Measurements from ENCODE around the gene MAP3K7CL.

The MAP3K7CL gene

GRCh38 chr21:29185172-29185571 is 54.7 kb downstream of the MAP3K7CL start:
- Histone ChIP-seq H3K9ac (ENCODE audit: insufficient read length, low read depth) (no peak overlapping the region), H3K36me3 (ENCODE audit: insufficient read depth, insufficient read length, low read length) (no peaks in the 10 kb centered on the region), H3K9me3 (ENCODE audit: insufficient read depth, low read length) (no peaks in the 10 kb centered on the region), H3K27me3 (ENCODE audit: insufficient read depth, insufficient read length) (no peaks in the 10 kb centered on the region), H3K4me3 (ENCODE audit: insufficient read length, low read depth) (no peak overlapping the region), H3K4me1 (ENCODE audit: insufficient read depth, insufficient read length) (no peaks in the 10 kb centered on the region)
- DNase-seq (ENCODE audit: low read depth, low spot score): no peak
- no peak for TF ChIP-seq YY1 (IDR thresholded peaks at IDR 0.05; ENCODE audit: insufficient read depth, insufficient read length)
- no peak for TF ChIP-seq ZNF274 (IDR thresholded peaks at IDR 0.05; ENCODE audit: low read depth, low read length)
- no peak for TF ChIP-seq SUZ12 (IDR thresholded peaks at IDR 0.05; ENCODE audit: extremely low read depth, insufficient read depth, insufficient read length)

GRCh38 chr21:29185633-29186032 is 55.2 kb downstream of the MAP3K7CL start:
- Histone ChIP-seq H3K27me3 (ENCODE audit: insufficient read depth, insufficient read length) (no peaks in the 10 kb centered on the region), H3K4me1 (ENCODE audit: insufficient read depth, insufficient read length) (no peaks in the 10 kb centered on the region), H3K9ac (ENCODE audit: insufficient read length, low read depth) (no peak overlapping the region), H3K4me3 (ENCODE audit: insufficient read length, low read depth) (no peak overlapping the region), H3K9me3 (ENCODE audit: insufficient read depth, low read length) (no peaks in the 10 kb centered on the region), H3K36me3 (ENCODE audit: insufficient read depth, insufficient read length, low read length) (no peaks in the 10 kb centered on the region)
- TF ChIP-seq SUZ12 (IDR thresholded peaks at IDR 0.05; ENCODE audit: extremely low read depth, insufficient read depth, insufficient read length) (no peak), YY1 (IDR thresholded peaks at IDR 0.05; ENCODE audit: insufficient read depth, insufficient read length) (no peak), ZNF274 (IDR thresholded peaks at IDR 0.05; ENCODE audit: low read depth, low read length) (no peak)
- DNase-seq (ENCODE audit: low read depth, low spot score): no peak

GRCh38 chr21:29186246-29186645 is 55.8 kb downstream of the MAP3K7CL start:
- H3K36me3 ChIP-seq (ENCODE audit: insufficient read depth, insufficient read length, low read length): no peaks in the 10 kb centered on the region
- no peak overlapping the region for H3K9ac ChIP-seq (ENCODE audit: insufficient read length, low read depth)
- H3K4me3 ChIP-seq (ENCODE audit: insufficient read length, low read depth): no peak overlapping the region
- no peaks in the 10 kb centered on the region for H3K27me3 ChIP-seq (ENCODE audit: insufficient read depth, insufficient read length)
- no peak for TF ChIP-seq YY1 (IDR thresholded peaks at IDR 0.05; ENCODE audit: insufficient read depth, insufficient read length)
- no peak for TF ChIP-seq ZNF274 (IDR thresholded peaks at IDR 0.05; ENCODE audit: low read depth, low read length)
- TF ChIP-seq SUZ12 (IDR thresholded peaks at IDR 0.05; ENCODE audit: extremely low read depth, insufficient read depth, insufficient read length): no peak
- DNase-seq (ENCODE audit: low read depth, low spot score): no peak
- no peaks in the 10 kb centered on the region for H3K9me3 ChIP-seq (ENCODE audit: insufficient read depth, low read length)
- H3K4me1 ChIP-seq (ENCODE audit: insufficient read depth, insufficient read length): no peaks in the 10 kb centered on the region

- no peaks in the 10 kb centered on the region for H3K36me3 ChIP-seq (ENCODE audit: insufficient read depth, insufficient read length, low read length)
- no peak overlapping the region for H3K9ac ChIP-seq (ENCODE audit: insufficient read length, low read depth)
- no peaks in the 10 kb centered on the region for H3K27me3 ChIP-seq (ENCODE audit: insufficient read depth, insufficient read length)
- H3K4me1 ChIP-seq (ENCODE audit: insufficient read depth, insufficient read length): no peaks in the 10 kb centered on the region
- no peaks in the 10 kb centered on the region for H3K9me3 ChIP-seq (ENCODE audit: insufficient read depth, low read length)
- no peak for DNase-seq (ENCODE audit: low read depth, low spot score)
- TF ChIP-seq ZNF274 (IDR thresholded peaks at IDR 0.05; ENCODE audit: low read depth, low read length) (no peak), SUZ12 (IDR thresholded peaks at IDR 0.05; ENCODE audit: extremely low read depth, insufficient read depth, insufficient read length) (no peak), YY1 (IDR thresholded peaks at IDR 0.05; ENCODE audit: insufficient read depth, insufficient read length) (no peak)
- H3K4me3 ChIP-seq (ENCODE audit: insufficient read length, low read depth): no peak overlapping the region
These were observed 57.5 kb downstream of the MAP3K7CL start for GRCh38 chr21:29187944-29188343.

DNA sequence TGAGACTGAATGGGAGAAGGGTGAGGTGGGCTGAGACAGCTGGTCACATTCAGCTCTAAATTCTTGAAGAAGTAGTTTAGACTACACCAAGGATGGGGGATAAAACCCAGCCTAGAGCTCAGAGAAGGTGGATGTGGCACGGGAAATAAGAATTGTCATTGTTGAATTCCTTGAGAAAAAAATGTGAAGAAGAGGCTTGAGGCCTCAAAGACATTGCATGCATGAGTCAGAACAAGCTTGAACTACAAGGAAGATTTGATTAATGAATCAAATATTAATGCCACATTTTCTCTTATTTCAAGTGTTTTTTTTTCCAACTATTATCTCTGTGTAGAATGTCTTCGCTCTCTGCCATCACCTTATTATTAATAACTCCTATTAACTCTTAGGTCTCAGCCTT is 58.9 kb downstream of the MAP3K7CL start:
- H3K9me3 ChIP-seq (ENCODE audit: insufficient read depth, low read length): no peaks in the 10 kb centered on the region
- no peaks in the 10 kb centered on the region for H3K36me3 ChIP-seq (ENCODE audit: insufficient read depth, insufficient read length, low read length)
- H3K9ac ChIP-seq (ENCODE audit: insufficient read length, low read depth): no peak overlapping the region
- H3K4me3 ChIP-seq (ENCODE audit: insufficient read length, low read depth): no peak overlapping the region
- no peaks in the 10 kb centered on the region for H3K4me1 ChIP-seq (ENCODE audit: insufficient read depth, insufficient read length)
- H3K27me3 ChIP-seq (ENCODE audit: insufficient read depth, insufficient read length): no peaks in the 10 kb centered on the region
- no peak for TF ChIP-seq SUZ12 (IDR thresholded peaks at IDR 0.05; ENCODE audit: extremely low read depth, insufficient read depth, insufficient read length)
- TF ChIP-seq YY1 (IDR thresholded peaks at IDR 0.05; ENCODE audit: insufficient read depth, insufficient read length): no peak
- no peak for TF ChIP-seq ZNF274 (IDR thresholded peaks at IDR 0.05; ENCODE audit: low read depth, low read length)
- DNase-seq (ENCODE audit: low read depth, low spot score): no peak

- Histone ChIP-seq H3K9ac (ENCODE audit: insufficient read length, low read depth) (no peak overlapping the region), H3K36me3 (ENCODE audit: insufficient read depth, insufficient read length, low read length) (no peaks in the 10 kb centered on the region), H3K4me1 (ENCODE audit: insufficient read depth, insufficient read length) (no peaks in the 10 kb centered on the region), H3K27me3 (ENCODE audit: insufficient read depth, insufficient read length) (no peaks in the 10 kb centered on the region), H3K4me3 (ENCODE audit: insufficient read length, low read depth) (no peak overlapping the region), H3K9me3 (ENCODE audit: insufficient read depth, low read length) (no peaks in the 10 kb centered on the region)
- no peak for DNase-seq (ENCODE audit: low read depth, low spot score)
- TF ChIP-seq YY1 (IDR thresholded peaks at IDR 0.05; ENCODE audit: insufficient read depth, insufficient read length) (no peak), ZNF274 (IDR thresholded peaks at IDR 0.05; ENCODE audit: low read depth, low read length) (no peak), SUZ12 (IDR thresholded peaks at IDR 0.05; ENCODE audit: extremely low read depth, insufficient read depth, insufficient read length) (no peak)
These were observed 60.5 kb downstream of the MAP3K7CL start for GRCh38 chr21:29190923-29191331.

GRCh38 chr21:29193072-29193471 is 62.6 kb downstream of the MAP3K7CL start:
- Histone ChIP-seq H3K9me3 (ENCODE audit: insufficient read depth, low read length) (peaks cover 16% of the 10 kb centered on the region), H3K4me3 (ENCODE audit: insufficient read length, low read depth) (peak overlapping the region; percentile 39), H3K9ac (ENCODE audit: insufficient read length, low read depth) (peak overlapping the region; percentile 64), H3K4me1 (ENCODE audit: insufficient read depth, insufficient read length) (no peaks in the 10 kb centered on the region), H3K27me3 (ENCODE audit: insufficient read depth, insufficient read length) (no peaks in the 10 kb centered on the region), H3K36me3 (ENCODE audit: insufficient read depth, insufficient read length, low read length) (peaks cover 8% of the 10 kb centered on the region)
- peak; percentile 61 for DNase-seq (ENCODE audit: low read depth, low spot score)
- no peak for TF ChIP-seq SUZ12 (IDR thresholded peaks at IDR 0.05; ENCODE audit: extremely low read depth, insufficient read depth, insufficient read length)
- TF ChIP-seq ZNF274 (IDR thresholded peaks at IDR 0.05; ENCODE audit: low read depth, low read length): no peak
- TF ChIP-seq YY1 (IDR thresholded peaks at IDR 0.05; ENCODE audit: insufficient read depth, insufficient read length): no peak

Measured in NT2/D1 (cell line).